Measurements from ENCODE around the gene LTBP2. TPM values are rescaled to one million over a fixed set of nuclear protein-coding genes. Genes with fewer than 3 reads are reported as not detected.

The LTBP2 gene
- total RNA-seq, 1 experiment from 2014 or later, result 1.7 TPM

- DNase-seq (ENCODE audit: low read depth, low spot score), result no peak
- in situ Hi-C loops (cut with HindIII; ENCODE audit: low pct_unique_long_range_greater_than_20kb, low sequenced_read_pairs), result no loop called here
Measured at GRCh38 chr14:74569806-74570591, 42.0 kb downstream of the LTBP2 start.

GRCh38 chr14:74569387-74569786 is 42.6 kb downstream of the LTBP2 start:
- in situ Hi-C loops (cut with HindIII; ENCODE audit: low pct_unique_long_range_greater_than_20kb, low sequenced_read_pairs), result no loop called here
- no peak for DNase-seq (ENCODE audit: low read depth, low spot score)

GRCh38 chr14:74568911-74569310 is 43.1 kb downstream of the LTBP2 start:
- DNase-seq (ENCODE audit: low read depth, low spot score), result no peak
- in situ Hi-C loops (cut with HindIII; ENCODE audit: low pct_unique_long_range_greater_than_20kb, low sequenced_read_pairs), result no loop called here

GRCh38 chr14:74568380-74568649 is 43.7 kb downstream of the LTBP2 start:
- no peak for DNase-seq (ENCODE audit: low read depth, low spot score)
- in situ Hi-C loops (cut with HindIII; ENCODE audit: low pct_unique_long_range_greater_than_20kb, low sequenced_read_pairs), result no loop called here

GRCh38 chr14:74567646-74568379 is 44.2 kb downstream of the LTBP2 start:
- no peak for DNase-seq (ENCODE audit: low read depth, low spot score)
- in situ Hi-C loops (cut with HindIII; ENCODE audit: low pct_unique_long_range_greater_than_20kb, low sequenced_read_pairs), result no loop called here

GRCh38 chr14:74567219-74567618 is 44.8 kb downstream of the LTBP2 start:
- no peak for DNase-seq (ENCODE audit: low read depth, low spot score)
- in situ Hi-C loops (cut with HindIII; ENCODE audit: low pct_unique_long_range_greater_than_20kb, low sequenced_read_pairs), result no loop called here

GRCh38 chr14:74566174-74567141 is 45.6 kb downstream of the LTBP2 start:
- DNase-seq (ENCODE audit: low read depth, low spot score), result no peak
- in situ Hi-C loops (cut with HindIII; ENCODE audit: low pct_unique_long_range_greater_than_20kb, low sequenced_read_pairs), result no loop called here

- in situ Hi-C loops (cut with HindIII; ENCODE audit: low pct_unique_long_range_greater_than_20kb, low sequenced_read_pairs), result no loop called here
- DNase-seq (ENCODE audit: low read depth, low spot score), result no peak
Measured at GRCh38 chr14:74563586-74564159, 48.4 kb downstream of the LTBP2 start.

GRCh38 chr14:74563233-74563585 is 48.8 kb downstream of the LTBP2 start:
- DNase-seq (ENCODE audit: low read depth, low spot score), result no peak
- in situ Hi-C loops (cut with HindIII; ENCODE audit: low pct_unique_long_range_greater_than_20kb, low sequenced_read_pairs), result no loop called here

- in situ Hi-C loops (cut with HindIII; ENCODE audit: low pct_unique_long_range_greater_than_20kb, low sequenced_read_pairs), result no loop called here
- no peak for DNase-seq (ENCODE audit: low read depth, low spot score)
Measured at GRCh38 chr14:74562515-74563232, 49.4 kb downstream of the LTBP2 start.

GRCh38 chr14:74558655-74559054 is 53.4 kb downstream of the LTBP2 start:
- no peak for DNase-seq (ENCODE audit: low read depth, low spot score)
- in situ Hi-C loops (cut with HindIII; ENCODE audit: low pct_unique_long_range_greater_than_20kb, low sequenced_read_pairs), result no loop called here

GRCh38 chr14:74557691-74558090 is 54.3 kb downstream of the LTBP2 start:
- in situ Hi-C loops (cut with HindIII; ENCODE audit: low pct_unique_long_range_greater_than_20kb, low sequenced_read_pairs), result no loop called here
- no peak for DNase-seq (ENCODE audit: low read depth, low spot score)

GRCh38 chr14:74555476-74556050 is 56.5 kb downstream of the LTBP2 start:
- in situ Hi-C loops (cut with HindIII; ENCODE audit: low pct_unique_long_range_greater_than_20kb, low sequenced_read_pairs), result no loop called here
- no peak for DNase-seq (ENCODE audit: low read depth, low spot score)

GRCh38 chr14:74554742-74555362 is 57.2 kb downstream of the LTBP2 start:
- no peak for DNase-seq (ENCODE audit: low read depth, low spot score)
- in situ Hi-C loops (cut with HindIII; ENCODE audit: low pct_unique_long_range_greater_than_20kb, low sequenced_read_pairs), result no loop called here

GRCh38 chr14:74552623-74553022 is 59.4 kb downstream of the LTBP2 start:
- no peak for DNase-seq (ENCODE audit: low read depth, low spot score)
- in situ Hi-C loops (cut with HindIII; ENCODE audit: low pct_unique_long_range_greater_than_20kb, low sequenced_read_pairs), result no loop called here

GRCh38 chr14:74551431-74552371 is 60.3 kb downstream of the LTBP2 start:
- DNase-seq (ENCODE audit: low read depth, low spot score), result no peak
- in situ Hi-C loops (cut with HindIII; ENCODE audit: low pct_unique_long_range_greater_than_20kb, low sequenced_read_pairs), result no loop called here
